HepG2 (cell line): ENCODE results near the gene ZNF554. TPM values are rescaled to one million over a fixed set of nuclear protein-coding genes. Genes with fewer than 3 reads are reported as not detected.

Experiments used
- ATAC-seq: fragments of 200-7000 bp; cut with Tn5 transposase; 3 replicates; pipeline ENCODE4 v1.9.1; 2020; ENCODE audit warnings: mild to moderate bottlenecking, moderate library complexity
- BruUV-seq: library from RNA; stranded (reverse); fragments of 400-500 nt; replicated peaks from 2 replicates; lab custom pipeline; 2021; lab: Mats Ljungman, UMichigan
- CTCF ChIA-PET: fragments of 300-600 bp; formaldehyde crosslinking; extraction: SDS; loops from one replicate; lab custom pipeline; 2021; ENCODE audit warnings: low total read pairs, inconsistent platforms, low intra/inter-chr PET ratio; lab: Yijun Ruan, JAX
- POLR2A ChIA-PET: fragments of 350-600 bp; sonication (Branson Sonifier 250); formaldehyde crosslinking; loops from one replicate; lab custom pipeline; 2020; ENCODE audit warnings: antibody characterized with exemption, inconsistent platforms; lab: Yijun Ruan, JAX
- DNase-seq: peaks from one replicate; pipeline ENCODE4 v3.0.0-alpha.2; 2015; ENCODE audit warnings: low spot score
- FAIRE-seq: peaks from 3 replicates; lab custom pipeline; 2011; peaks lifted over from hg19 to GRCh38; lab: Jason Lieb, UNC
- H2AFZ ChIP-seq: one replicate; pipeline ENCODE4 v1.6.1; 2011; ENCODE audit warnings: low read length, inconsistent platforms
- H3K27ac ChIP-seq: fragments of 300-600 bp; 3 replicates; pipeline ENCODE4 v1.8.0; 2011; ENCODE audit warnings: mixed run types, mild to moderate bottlenecking, mixed read lengths, low read length, inconsistent platforms; ENCODE audit not compliant: insufficient read depth; ENCODE audit errors: extremely low read length
- H3K27me3 ChIP-seq, 2 experiments: fragments of 200-600 bp in 1 of 2; 2 replicates in 1 of 2; 3 replicates in 1 of 2; pipeline versions ENCODE4 v1.6.0 to v1.8.0; 2011; ENCODE audit warnings: low read length in 2 of 2, mild to moderate bottlenecking in 2 of 2, moderate library complexity in 2 of 2, inconsistent platforms in 1 of 2; ENCODE audit not compliant: insufficient read depth in 2 of 2, control insufficient read depth in 1 of 2
- H3K36me3 ChIP-seq, 2 experiments: fragments of 200-600 bp in 1 of 2; replicated peaks in 1 of 2; 2 replicates in 1 of 2; 3 replicates in 1 of 2; pipeline versions ENCODE4 v1.5.1 to v1.8.0; 2011; ENCODE audit warnings: low read length in 2 of 2, inconsistent platforms in 1 of 2; ENCODE audit not compliant: insufficient read depth in 2 of 2, control insufficient read depth in 1 of 2
- H3K4me1 ChIP-seq: 2 replicates; pipeline ENCODE4 v1.5.1; 2012; ENCODE audit warnings: low read length, inconsistent platforms; ENCODE audit not compliant: insufficient read depth
- H3K4me2 ChIP-seq: 2 replicates; pipeline ENCODE4 v1.6.0; 2011; ENCODE audit warnings: low read depth, low read length, inconsistent platforms
- H3K4me3 ChIP-seq, 3 experiments: fragments of 200-600 bp in 1 of 3; sonication (generic), shearing (Covaris generic) in 1 of 3; replicated peaks in 1 of 3; 2 replicates each; pipeline ENCODE4 v1.5.1; 2011 to 2016; ENCODE audit warnings: low read length in 3 of 3, inconsistent platforms in 2 of 3, low read depth in 2 of 3, mild to moderate bottlenecking in 2 of 3, control low read depth in 1 of 3, mixed read lengths in 1 of 3; ENCODE audit not compliant: insufficient read depth in 1 of 3
- H3K79me2 ChIP-seq: one replicate; pipeline ENCODE4 v1.6.1; 2011; ENCODE audit warnings: low read length, inconsistent platforms; ENCODE audit not compliant: insufficient read depth
- H3K9ac ChIP-seq: 2 replicates; pipeline ENCODE4 v1.6.0; 2011; ENCODE audit warnings: mild to moderate bottlenecking, low read depth, low read length, inconsistent platforms; ENCODE audit not compliant: insufficient read depth
- H3K9me3 ChIP-seq: 2 replicates; pipeline ENCODE4 v1.5.1; 2012; ENCODE audit warnings: mild to moderate bottlenecking, low read length
- H4K20me1 ChIP-seq: 2 replicates; pipeline ENCODE4 v1.6.0; 2011; ENCODE audit warnings: inconsistent platforms, mild to moderate bottlenecking, low read length, moderate library complexity; ENCODE audit not compliant: insufficient read depth
- HNRNPH1 ChIP-seq: fragments of 200-400 bp; formaldehyde crosslinking; optimal IDR thresholded peaks from 2 replicates; pipeline ENCODE3; 2017; ENCODE audit warnings: mild to moderate bottlenecking, low read depth, low read length
- IRF2 ChIP-seq: IDR thresholded peaks from 2 replicates; pipeline ENCODE4 v1.6.1; 2018; ENCODE audit warnings: missing genetic modification reagents, missing compliant biosample characterization
- JARID2 ChIP-seq: sonication (generic); formaldehyde crosslinking; IDR thresholded peaks from 2 replicates; pipeline ENCODE4 v1.8.1; 2023; ENCODE audit warnings: missing genetic modification reagents, inconsistent platforms; ENCODE audit not compliant: insufficient replicate concordance
- MAFF ChIP-seq: IDR thresholded peaks from 2 replicates; pipeline ENCODE4 v1.6.1; 2011; ENCODE audit warnings: low read depth, low read length, improper control_type of control experiment
- MAFK ChIP-seq, 2 experiments: IDR thresholded peaks in 1 of 2; conservative IDR thresholded peaks in 1 of 2; 2 replicates each; pipeline ENCODE4 v1.6.1; 2011; ENCODE audit warnings: improper control_type of control experiment in 2 of 2, low read length in 2 of 2
- MXD3 ChIP-seq: IDR thresholded peaks from 2 replicates; pipeline ENCODE4 v1.6.1; 2016; ENCODE audit warnings: mild to moderate bottlenecking, missing biosample characterization, missing genetic modification reagents
- PCBP2 ChIP-seq: fragments of 200-400 bp; formaldehyde crosslinking; optimal IDR thresholded peaks from 2 replicates; pipeline ENCODE3; 2018; ENCODE audit warnings: low read length, low read depth; ENCODE audit not compliant: poor library complexity, severe bottlenecking
- PRDM15 ChIP-seq: sonication (generic); formaldehyde crosslinking; IDR thresholded peaks from 2 replicates; pipeline ENCODE4 v1.4.0; 2020; ENCODE audit warnings: missing genetic modification reagents
- PRMT3 ChIP-seq: sonication (generic); formaldehyde crosslinking; IDR thresholded peaks from 2 replicates; pipeline ENCODE4 v1.8.1; 2022; ENCODE audit warnings: low read depth, mild to moderate bottlenecking, moderate library complexity, missing genetic modification reagents, borderline replicate concordance
- TBP ChIP-seq: sonication (generic); formaldehyde crosslinking; IDR thresholded peaks from 2 replicates; pipeline ENCODE4 v1.5.0; 2020; ENCODE audit warnings: missing genetic modification reagents
- ZBTB33 ChIP-seq: sonication (generic); formaldehyde crosslinking; IDR thresholded peaks from 2 replicates; pipeline ENCODE4 v1.4.0; 2020; ENCODE audit warnings: missing genetic modification reagents
- ZNF17 ChIP-seq: sonication (generic); formaldehyde crosslinking; IDR thresholded peaks from 2 replicates; pipeline ENCODE4 v1.5.0; 2020; ENCODE audit warnings: mild to moderate bottlenecking, missing genetic modification reagents
- ZNF20 ChIP-seq: sonication (generic); formaldehyde crosslinking; IDR thresholded peaks from 2 replicates; pipeline ENCODE4 v1.4.0; 2020; ENCODE audit warnings: mild to moderate bottlenecking, moderate library complexity, missing genetic modification reagents
- ZNF274 ChIP-seq: sonication (generic); formaldehyde crosslinking; IDR thresholded peaks from 2 replicates; pipeline ENCODE4 v1.5.1; 2020; ENCODE audit warnings: mild to moderate bottlenecking, missing genetic modification reagents
- ZNF382 ChIP-seq: sonication (generic); formaldehyde crosslinking; IDR thresholded peaks from 2 replicates; pipeline ENCODE4 v1.5.0; 2020; ENCODE audit warnings: missing genetic modification reagents, mild to moderate bottlenecking, borderline replicate concordance
- ZNF720 ChIP-seq: sonication (generic); formaldehyde crosslinking; IDR thresholded peaks from 2 replicates; pipeline ENCODE4 v1.4.0; 2020; ENCODE audit warnings: missing genetic modification reagents
- ZNF75D ChIP-seq: sonication (generic); formaldehyde crosslinking; IDR thresholded peaks from 2 replicates; pipeline ENCODE4 v1.8.1; 2023; ENCODE audit warnings: missing genetic modification reagents, mild to moderate bottlenecking, borderline replicate concordance
- ZNF780A ChIP-seq: sonication (generic); formaldehyde crosslinking; IDR thresholded peaks from 2 replicates; pipeline ENCODE4 v1.8.0; 2022; ENCODE audit warnings: mild to moderate bottlenecking, missing genetic modification reagents, moderate library complexity
- WGBS: methylation state at CpG from one replicate; pipeline ENCODE4 v1.1.6; 2017; ENCODE audit warnings: low lambda C conversion rate; 5-methylcytosine and 5-hydroxymethylcytosine counted together
- in situ Hi-C: cut with HindIII; loops from 2 replicates; pipeline ENCODE4 v1.10.0; 2017; ENCODE audit warnings: low pct_unique_long_range_greater_than_20kb; ENCODE audit not compliant: extremely low pct_ligation_motif_present
- intact Hi-C: fragments of 100-400 bp; cut with micrococcal nuclease; formaldehyde crosslinking; loops from one replicate; pipeline ENCODE4 v1.10.0; 2022; ENCODE audit not compliant: unreplicated experiment
- polyA plus RNA-seq, 8 experiments: library from polyadenylated mRNA; depleted of rRNA in 3 of 8; stranded (reverse) in 7 of 8; unstranded in 1 of 8; fragments of >200 nt; fragmentation: Illumina TruSeq in 4 of 8; extraction: Trizol in 4 of 8; gene quantifications; 2 replicates each; pipeline versions ENCODE4 v1.2.1 to v1.2.3, GENCODE V29; 2011 to 2016; ENCODE audit warnings: low read depth in 4 of 8, missing spikeins in 1 of 8, mixed read lengths in 1 of 8; ENCODE audit not compliant: insufficient read depth in 1 of 8
- total RNA-seq, 5 experiments: library from RNA; depleted of rRNA; stranded (reverse); fragments of >200 nt; fragmentation: Illumina TruSeq; extraction: Trizol; gene quantifications; 2 replicates each; pipeline ENCODE4 v1.2.3, GENCODE V29; 2016; ENCODE audit warnings: low read depth in 1 of 5

Gene ZNF554
- total and polyA plus RNA-seq, 2 of the 13 experiments (the other 11 are each of a cell fraction or from before 2014, with no cell fraction given), result 2.2 to 2.7 TPM

DNA sequence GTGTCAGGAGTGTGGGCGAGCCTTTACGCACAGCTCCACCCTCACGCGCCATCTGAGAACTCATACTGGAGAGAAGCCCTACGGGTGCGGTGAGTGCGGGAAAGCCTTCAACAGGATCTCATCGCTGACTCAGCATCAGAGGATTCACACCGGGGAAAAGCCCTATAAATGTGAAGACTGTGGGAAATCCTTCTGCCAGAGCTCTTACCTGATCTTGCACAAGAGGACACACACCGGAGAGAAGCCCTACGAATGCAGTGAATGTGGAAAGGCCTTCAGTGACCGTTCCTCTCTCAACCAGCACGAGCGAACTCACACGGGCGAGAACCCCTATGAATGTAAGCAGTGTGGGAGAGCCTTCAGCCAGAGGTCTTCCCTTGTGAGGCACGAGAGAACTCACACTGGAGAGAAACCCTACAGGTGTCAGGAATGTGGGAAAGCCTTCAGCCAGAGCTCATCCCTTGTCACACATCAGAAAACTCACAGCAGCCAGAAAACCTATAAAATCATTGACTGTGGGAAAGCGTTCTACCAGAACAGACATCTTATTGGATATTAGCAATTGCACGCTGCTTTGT, 14.7 kb downstream of the ZNF554 start:
- ChIA-PET POLR2A (no interaction called here), CTCF (no interaction called here)
- in situ Hi-C loops, result no loop called here
- H2AFZ ChIP-seq, result no peak overlapping the region
- no peaks in the 10 kb centered on the region for H3K27me3 ChIP-seq
- H3K9ac ChIP-seq, result no peak overlapping the region
- H3K27ac ChIP-seq, result no peak overlapping the region
- peaks cover 30% of the 10 kb centered on the region for H3K4me1 ChIP-seq
- H4K20me1 ChIP-seq, result no peaks in the 10 kb centered on the region
- TF ChIP-seq MAFK (conservative IDR thresholded peaks at IDR 0.05 in 1 of 2, IDR thresholded peaks at IDR 0.05 in 1 of 2; ENCODE audit: low read length in 2 of 2), result peak; percentile 86 to 90
- no peak for TF ChIP-seq PCBP2
- no peak for TF ChIP-seq PRMT3 (CRISPR knock-in tag)
- TF ChIP-seq ZNF780A, result no peak
- TF ChIP-seq ZNF720 (CRISPR knock-in tag), result no peak
- TF ChIP-seq HNRNPH1, result no peak
- no peak for TF ChIP-seq ZNF382 (CRISPR knock-in tag)
- TF ChIP-seq TBP (CRISPR knock-in tag), result no peak
- TF ChIP-seq ZNF17 (CRISPR knock-in tag), result no peak
- TF ChIP-seq MAFF, result peak; percentile 78
- peak; percentile 94; the same call in 1 of the 2 replicates for TF ChIP-seq ZNF75D
- TF ChIP-seq ZNF274 (CRISPR knock-in tag), result peak; percentile 100
- TF ChIP-seq MXD3 (CRISPR knock-in tag), result no peak
- no peak for TF ChIP-seq PRDM15 (CRISPR knock-in tag)
- TF ChIP-seq JARID2 (CRISPR knock-in tag), result no peak
- no peak for TF ChIP-seq ZNF20
- TF ChIP-seq ZBTB33, result peak; percentile 43; the same call in 1 of the 2 replicates
- no peak for TF ChIP-seq IRF2 (CRISPR knock-in tag)
- H3K36me3 ChIP-seq, result peaks cover 4 to 13% of the 10 kb centered on the region in 2 experiments; a peak in 2 of 5 replicates
- ATAC-seq, result no peak
- FAIRE-seq, result no peak
- no peaks in the 10 kb centered on the region for H3K79me2 ChIP-seq
- H3K4me2 ChIP-seq, result no peak overlapping the region
- 98% methylated on average over 19 of the region's 19 CpGs for WGBS
- no peak overlapping the region for H3K4me3 ChIP-seq
- peaks cover 37% of the 10 kb centered on the region for H3K9me3 ChIP-seq
- BruUV-seq, result no TSS peak
- intact Hi-C loops, result no loop called here
- DNase-seq, result no peak
